HEK293 (cell line): ENCODE data around the gene CDIPT.

ENCODE experiments used
- EGR2 ChIP-seq: fragments of 450-650 bp; formaldehyde crosslinking; IDR thresholded peaks from 2 replicates; pipeline ENCODE4 v1.5.1; 2016; ENCODE audit warnings: low read depth, missing biosample characterization, missing genetic modification characterization
- HOXD13 ChIP-seq: sonication (generic); formaldehyde crosslinking; IDR thresholded peaks from 2 replicates; pipeline ENCODE4 v1.8.0; 2022; ENCODE audit warnings: missing genetic modification reagents, borderline replicate concordance
- KLF9 ChIP-seq: fragments of 450-650 bp; formaldehyde crosslinking; IDR thresholded peaks from 2 replicates; pipeline ENCODE4 v1.5.1; 2016; ENCODE audit warnings: missing biosample characterization, missing genetic modification characterization, low read depth
- TCF7L2 ChIP-seq: IDR thresholded peaks from 2 replicates; pipeline ENCODE4 v1.6.1; 2011; ENCODE audit warnings: low read depth, mild to moderate bottlenecking, inconsistent platforms, low read length, moderate library complexity, borderline replicate concordance
- ZNF302 ChIP-seq: fragments of 450-650 bp; formaldehyde crosslinking; IDR thresholded peaks from 2 replicates; pipeline ENCODE4 v1.5.1; 2016; ENCODE audit warnings: missing biosample characterization, missing genetic modification characterization, low read depth
- ZNF324 ChIP-seq: fragments of 450-650 bp; formaldehyde crosslinking; IDR thresholded peaks from 2 replicates; pipeline ENCODE4 v1.5.1; 2016; ENCODE audit warnings: missing biosample characterization, missing genetic modification characterization
- TF ChIP-seq, protein P1 (sequence below): fragments of 450-650 bp; formaldehyde crosslinking; IDR thresholded peaks from 2 replicates; pipeline ENCODE4 v1.5.1; 2016; ENCODE audit warnings: missing biosample characterization, missing genetic modification characterization
- TF ChIP-seq, protein P2 (sequence below): fragments of 450-650 bp; IDR thresholded peaks from 2 replicates; pipeline ENCODE4 v1.5.1; 2018; ENCODE audit warnings: missing biosample characterization, missing genetic modification characterization
- TF ChIP-seq, protein P3 (sequence below): fragments of 450-650 bp; formaldehyde crosslinking; optimal IDR thresholded peaks from 2 replicates; pipeline ENCODE3; 2016; ENCODE audit warnings: missing biosample characterization, mild to moderate bottlenecking, missing genetic modification characterization
- TF ChIP-seq, protein P4 (sequence below): fragments of 450-650 bp; formaldehyde crosslinking; IDR thresholded peaks from 2 replicates; pipeline ENCODE4 v1.5.1; 2016; ENCODE audit warnings: missing biosample characterization, missing genetic modification characterization
- TF ChIP-seq, protein P5 (sequence below): fragments of 450-650 bp; formaldehyde crosslinking; IDR thresholded peaks from 2 replicates; pipeline ENCODE4 v1.5.1; 2016; ENCODE audit warnings: missing biosample characterization, missing genetic modification characterization

DNA sequence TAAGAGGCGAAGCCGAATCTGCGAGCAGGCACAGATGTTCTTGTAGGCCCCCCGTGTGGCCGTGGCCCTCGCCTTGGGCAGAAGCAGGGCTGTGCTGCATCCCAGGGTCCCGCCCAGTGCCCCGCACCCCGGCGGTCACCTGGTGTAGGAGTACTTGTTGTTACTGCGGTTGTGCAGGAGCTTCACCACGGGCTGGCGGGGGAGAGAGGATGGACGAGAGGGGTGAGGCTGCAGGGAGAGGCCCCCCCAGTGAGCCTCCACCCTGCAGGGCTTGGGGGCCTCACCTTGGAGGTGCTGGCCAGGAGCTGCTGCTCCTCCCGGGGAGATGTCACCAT is 48.6 kb upstream of the CDIPT start:
- TF ChIP-seq TCF7L2 (no peak), KLF9 (tag by site-specific recombination) (no peak), HOXD13 (CRISPR knock-in tag) (no peak), ZNF324 (tag by site-specific recombination) (no peak), EGR2 (tag by site-specific recombination) (no peak), ZNF302 (tag by site-specific recombination) (no peak)
- TF ChIP-seq, protein P1, sequence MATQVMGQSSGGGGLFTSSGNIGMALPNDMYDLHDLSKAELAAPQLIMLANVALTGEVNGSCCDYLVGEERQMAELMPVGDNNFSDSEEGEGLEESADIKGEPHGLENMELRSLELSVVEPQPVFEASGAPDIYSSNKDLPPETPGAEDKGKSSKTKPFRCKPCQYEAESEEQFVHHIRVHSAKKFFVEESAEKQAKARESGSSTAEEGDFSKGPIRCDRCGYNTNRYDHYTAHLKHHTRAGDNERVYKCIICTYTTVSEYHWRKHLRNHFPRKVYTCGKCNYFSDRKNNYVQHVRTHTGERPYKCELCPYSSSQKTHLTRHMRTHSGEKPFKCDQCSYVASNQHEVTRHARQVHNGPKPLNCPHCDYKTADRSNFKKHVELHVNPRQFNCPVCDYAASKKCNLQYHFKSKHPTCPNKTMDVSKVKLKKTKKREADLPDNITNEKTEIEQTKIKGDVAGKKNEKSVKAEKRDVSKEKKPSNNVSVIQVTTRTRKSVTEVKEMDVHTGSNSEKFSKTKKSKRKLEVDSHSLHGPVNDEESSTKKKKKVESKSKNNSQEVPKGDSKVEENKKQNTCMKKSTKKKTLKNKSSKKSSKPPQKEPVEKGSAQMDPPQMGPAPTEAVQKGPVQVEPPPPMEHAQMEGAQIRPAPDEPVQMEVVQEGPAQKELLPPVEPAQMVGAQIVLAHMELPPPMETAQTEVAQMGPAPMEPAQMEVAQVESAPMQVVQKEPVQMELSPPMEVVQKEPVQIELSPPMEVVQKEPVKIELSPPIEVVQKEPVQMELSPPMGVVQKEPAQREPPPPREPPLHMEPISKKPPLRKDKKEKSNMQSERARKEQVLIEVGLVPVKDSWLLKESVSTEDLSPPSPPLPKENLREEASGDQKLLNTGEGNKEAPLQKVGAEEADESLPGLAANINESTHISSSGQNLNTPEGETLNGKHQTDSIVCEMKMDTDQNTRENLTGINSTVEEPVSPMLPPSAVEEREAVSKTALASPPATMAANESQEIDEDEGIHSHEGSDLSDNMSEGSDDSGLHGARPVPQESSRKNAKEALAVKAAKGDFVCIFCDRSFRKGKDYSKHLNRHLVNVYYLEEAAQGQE: no peak
- TF ChIP-seq, protein P2, sequence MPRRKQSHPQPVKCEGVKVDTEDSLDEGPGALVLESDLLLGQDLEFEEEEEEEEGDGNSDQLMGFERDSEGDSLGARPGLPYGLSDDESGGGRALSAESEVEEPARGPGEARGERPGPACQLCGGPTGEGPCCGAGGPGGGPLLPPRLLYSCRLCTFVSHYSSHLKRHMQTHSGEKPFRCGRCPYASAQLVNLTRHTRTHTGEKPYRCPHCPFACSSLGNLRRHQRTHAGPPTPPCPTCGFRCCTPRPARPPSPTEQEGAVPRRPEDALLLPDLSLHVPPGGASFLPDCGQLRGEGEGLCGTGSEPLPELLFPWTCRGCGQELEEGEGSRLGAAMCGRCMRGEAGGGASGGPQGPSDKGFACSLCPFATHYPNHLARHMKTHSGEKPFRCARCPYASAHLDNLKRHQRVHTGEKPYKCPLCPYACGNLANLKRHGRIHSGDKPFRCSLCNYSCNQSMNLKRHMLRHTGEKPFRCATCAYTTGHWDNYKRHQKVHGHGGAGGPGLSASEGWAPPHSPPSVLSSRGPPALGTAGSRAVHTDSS (tag by site-specific recombination): no peak
- TF ChIP-seq, protein P3, sequence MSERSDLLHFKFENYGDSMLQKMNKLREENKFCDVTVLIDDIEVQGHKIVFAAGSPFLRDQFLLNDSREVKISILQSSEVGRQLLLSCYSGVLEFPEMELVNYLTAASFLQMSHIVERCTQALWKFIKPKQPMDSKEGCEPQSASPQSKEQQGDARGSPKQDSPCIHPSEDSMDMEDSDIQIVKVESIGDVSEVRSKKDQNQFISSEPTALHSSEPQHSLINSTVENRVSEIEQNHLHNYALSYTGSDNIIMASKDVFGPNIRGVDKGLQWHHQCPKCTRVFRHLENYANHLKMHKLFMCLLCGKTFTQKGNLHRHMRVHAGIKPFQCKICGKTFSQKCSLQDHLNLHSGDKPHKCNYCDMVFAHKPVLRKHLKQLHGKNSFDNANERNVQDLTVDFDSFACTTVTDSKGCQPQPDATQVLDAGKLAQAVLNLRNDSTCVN (tag by site-specific recombination): no peak
- TF ChIP-seq, protein P4, sequence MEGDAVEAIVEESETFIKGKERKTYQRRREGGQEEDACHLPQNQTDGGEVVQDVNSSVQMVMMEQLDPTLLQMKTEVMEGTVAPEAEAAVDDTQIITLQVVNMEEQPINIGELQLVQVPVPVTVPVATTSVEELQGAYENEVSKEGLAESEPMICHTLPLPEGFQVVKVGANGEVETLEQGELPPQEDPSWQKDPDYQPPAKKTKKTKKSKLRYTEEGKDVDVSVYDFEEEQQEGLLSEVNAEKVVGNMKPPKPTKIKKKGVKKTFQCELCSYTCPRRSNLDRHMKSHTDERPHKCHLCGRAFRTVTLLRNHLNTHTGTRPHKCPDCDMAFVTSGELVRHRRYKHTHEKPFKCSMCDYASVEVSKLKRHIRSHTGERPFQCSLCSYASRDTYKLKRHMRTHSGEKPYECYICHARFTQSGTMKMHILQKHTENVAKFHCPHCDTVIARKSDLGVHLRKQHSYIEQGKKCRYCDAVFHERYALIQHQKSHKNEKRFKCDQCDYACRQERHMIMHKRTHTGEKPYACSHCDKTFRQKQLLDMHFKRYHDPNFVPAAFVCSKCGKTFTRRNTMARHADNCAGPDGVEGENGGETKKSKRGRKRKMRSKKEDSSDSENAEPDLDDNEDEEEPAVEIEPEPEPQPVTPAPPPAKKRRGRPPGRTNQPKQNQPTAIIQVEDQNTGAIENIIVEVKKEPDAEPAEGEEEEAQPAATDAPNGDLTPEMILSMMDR (tag by site-specific recombination): no peak
- TF ChIP-seq, protein P5, sequence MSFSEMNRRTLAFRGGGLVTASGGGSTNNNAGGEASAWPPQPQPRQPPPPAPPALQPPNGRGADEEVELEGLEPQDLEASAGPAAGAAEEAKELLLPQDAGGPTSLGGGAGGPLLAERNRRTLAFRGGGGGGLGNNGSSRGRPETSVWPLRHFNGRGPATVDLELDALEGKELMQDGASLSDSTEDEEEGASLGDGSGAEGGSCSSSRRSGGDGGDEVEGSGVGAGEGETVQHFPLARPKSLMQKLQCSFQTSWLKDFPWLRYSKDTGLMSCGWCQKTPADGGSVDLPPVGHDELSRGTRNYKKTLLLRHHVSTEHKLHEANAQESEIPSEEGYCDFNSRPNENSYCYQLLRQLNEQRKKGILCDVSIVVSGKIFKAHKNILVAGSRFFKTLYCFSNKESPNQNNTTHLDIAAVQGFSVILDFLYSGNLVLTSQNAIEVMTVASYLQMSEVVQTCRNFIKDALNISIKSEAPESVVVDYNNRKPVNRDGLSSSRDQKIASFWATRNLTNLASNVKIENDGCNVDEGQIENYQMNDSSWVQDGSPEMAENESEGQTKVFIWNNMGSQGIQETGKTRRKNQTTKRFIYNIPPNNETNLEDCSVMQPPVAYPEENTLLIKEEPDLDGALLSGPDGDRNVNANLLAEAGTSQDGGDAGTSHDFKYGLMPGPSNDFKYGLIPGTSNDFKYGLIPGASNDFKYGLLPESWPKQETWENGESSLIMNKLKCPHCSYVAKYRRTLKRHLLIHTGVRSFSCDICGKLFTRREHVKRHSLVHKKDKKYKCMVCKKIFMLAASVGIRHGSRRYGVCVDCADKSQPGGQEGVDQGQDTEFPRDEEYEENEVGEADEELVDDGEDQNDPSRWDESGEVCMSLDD (tag by site-specific recombination): no peak
